ENCODE results near the gene SART3.

SART3 gene

DNA sequence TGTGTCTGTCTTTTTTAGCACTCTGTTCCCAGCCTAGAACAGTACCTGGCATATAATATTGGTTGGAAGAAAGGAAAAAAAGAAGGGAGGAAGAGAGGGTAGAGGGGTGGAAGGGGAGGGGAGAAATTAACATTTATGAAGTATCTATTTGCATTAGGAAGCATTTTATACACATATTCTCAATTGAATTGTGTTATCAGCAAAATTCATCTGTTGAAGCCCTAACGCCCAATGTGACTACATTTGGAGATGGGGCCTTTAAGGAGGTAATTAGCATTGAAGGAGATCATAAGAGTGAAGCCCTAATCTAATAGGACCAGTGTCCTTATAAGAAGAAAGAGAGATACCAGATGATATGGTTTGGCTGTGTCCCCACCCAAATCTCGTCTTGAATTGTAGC, 76.1 kb downstream of the SART3 start:
- no peak for DNase-seq

DNA sequence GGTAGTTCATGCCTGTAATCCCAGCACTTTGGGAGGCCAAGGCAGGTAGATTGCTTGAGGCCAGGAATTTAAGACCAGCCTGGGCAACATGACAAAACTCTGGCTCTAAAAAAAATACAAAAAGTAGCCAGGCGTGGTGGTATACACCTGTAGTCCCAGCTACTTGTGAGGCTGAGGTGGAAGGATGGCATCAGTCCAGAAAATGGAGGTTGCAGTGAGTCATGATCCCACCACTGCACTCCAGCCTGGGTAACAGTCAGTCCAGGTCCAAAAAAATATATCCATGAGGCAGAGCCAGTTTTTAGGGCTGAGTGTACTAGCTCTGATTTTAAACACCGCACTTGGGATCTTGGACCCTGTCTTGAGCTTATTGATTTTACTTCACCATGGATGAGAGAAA, 76.5 kb downstream of the SART3 start:
- no peak for DNase-seq

DNA sequence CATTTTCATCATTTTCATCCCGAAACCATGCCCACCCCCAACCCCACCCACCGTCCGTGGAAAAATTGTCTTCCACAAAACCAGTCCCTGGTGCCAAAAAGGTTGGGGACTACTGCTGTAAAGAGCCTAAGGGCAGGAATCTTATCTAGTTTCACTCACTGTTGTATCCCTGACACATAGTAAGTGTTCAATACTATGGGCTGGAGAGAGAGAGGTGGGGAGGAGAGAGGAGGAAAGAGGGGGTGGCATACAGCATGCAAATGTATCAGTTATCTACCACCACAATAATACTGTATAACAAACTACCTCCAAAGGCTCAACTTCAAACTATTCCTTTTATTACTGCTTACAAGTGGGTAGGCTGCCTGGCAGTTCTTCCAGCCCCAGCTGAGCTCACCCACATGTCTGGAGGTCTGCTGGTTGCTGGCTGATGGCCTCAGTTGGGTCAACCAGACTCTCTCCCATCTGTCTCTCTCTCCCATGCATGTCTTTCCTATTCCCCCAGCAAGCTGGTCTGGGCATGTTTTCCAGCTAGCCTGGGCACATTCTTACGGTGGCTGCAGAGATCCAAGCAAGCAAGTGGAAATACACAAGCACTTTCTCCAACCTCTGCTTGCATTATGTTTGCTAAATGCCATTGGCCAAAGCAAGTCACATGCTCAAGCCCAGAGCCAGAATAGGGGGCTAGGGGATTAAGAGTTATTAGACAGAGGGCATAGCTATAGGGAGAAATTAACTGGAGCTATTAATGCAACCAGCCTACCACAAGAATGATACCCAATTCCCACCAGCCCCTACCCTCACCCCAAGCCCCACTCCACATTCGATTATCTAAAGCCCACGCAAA, 77.5 kb downstream of the SART3 start:
- no peak for DNase-seq

DNA sequence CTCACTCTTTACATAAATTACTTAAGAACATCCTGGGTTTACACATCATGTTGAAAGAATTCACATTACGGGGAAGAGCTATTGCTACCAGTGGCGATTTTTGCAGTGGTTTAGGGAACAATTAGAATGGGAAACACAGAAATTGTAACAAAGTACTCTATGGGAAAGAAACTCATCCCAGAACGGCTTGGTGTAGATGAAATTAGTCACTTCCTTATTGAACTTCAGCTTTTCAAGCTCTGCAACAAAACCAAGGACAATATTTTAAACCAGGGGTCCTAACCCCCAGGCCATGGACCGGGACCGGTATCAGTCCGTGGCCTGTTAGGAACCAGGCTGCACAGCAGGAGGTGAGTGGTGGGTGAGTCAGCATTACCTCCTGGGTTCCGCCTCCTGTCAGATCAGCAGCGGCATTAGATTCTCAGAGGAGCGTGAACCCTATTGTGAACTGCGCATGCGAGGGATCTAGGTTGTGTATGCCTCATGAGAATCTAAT, 78.2 kb downstream of the SART3 start:
- peak; percentile 41 for DNase-seq

DNA sequence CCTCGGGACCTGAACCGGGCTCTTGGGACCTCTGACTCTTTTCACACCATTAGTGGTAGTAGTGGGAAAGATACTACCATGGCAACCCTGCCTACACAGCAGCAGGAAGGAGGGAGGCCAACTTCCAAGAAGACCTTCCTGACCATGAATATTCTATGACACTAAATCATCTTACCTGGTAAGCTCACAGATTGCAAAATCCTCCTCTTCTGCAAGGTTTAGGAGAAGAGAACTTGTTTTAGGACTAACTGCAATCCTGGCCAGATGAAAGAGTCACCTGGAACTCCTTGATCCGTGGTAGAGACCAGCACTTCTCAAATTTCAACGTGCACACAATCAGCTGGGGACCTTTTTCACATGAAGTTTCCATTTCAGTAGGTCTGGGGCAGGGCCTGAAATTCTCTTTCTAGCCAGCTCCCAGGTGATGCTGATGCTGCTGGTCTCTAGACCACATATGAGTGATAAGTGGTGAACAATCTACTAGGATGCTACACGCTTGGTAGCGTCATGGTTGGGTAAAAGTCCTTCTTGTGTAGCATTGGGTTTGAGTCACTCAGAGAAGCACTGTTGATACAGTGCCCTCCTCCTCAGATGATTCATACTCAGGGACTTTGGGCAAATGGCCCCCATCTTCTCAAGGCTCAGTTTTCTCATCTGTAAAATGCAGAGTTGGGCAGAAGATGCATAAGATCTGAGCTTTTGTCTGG, 81.5 kb downstream of the SART3 start:
- no peak for DNase-seq

DNA sequence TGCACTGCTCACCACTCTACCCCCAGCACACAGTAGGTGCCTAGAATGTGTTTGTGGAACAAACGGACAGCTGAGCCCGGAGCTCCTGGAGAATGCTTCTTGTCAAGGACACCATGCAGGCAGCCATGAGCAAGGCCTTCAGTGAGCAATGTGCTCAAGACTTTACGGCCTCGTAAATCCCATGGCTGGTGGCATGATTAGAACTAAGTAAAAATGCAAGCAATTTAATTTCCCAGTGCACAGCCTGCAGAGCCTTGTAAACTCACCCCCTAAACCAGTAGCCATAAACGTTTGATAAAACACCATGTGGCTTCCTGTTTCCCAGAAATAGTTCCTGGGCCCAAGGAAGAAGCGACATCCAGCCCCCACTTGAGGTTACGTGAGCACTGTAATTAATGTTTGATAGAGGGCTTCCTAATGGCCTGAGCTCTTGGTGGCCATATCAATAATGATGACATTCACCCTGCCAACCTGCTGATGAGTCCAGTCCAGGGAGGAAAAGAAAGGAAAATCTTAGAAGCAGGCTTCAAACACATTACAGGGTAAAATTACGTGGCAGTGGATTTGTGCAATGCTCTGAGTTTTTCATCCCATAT, 82.3 kb downstream of the SART3 start:
- DNase-seq, result no peak

DNA sequence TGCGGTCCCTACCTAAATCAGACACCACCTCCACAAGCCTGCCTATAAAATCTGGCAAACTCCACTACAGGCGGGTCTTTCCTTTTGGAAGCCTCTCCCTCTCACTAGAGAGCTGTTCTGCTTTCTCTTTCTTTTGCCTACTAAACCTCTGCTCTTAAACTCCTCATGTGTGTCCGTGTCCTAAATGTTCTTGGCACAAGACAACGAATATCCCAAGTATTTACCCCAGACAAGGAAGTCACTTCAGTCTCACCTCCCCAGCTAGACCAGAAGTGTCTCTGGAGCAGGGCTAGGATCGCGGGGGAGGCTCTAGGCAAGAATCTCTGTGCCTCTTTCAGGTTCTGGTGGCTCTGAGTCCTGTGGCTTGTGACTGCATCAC, 83.1 kb downstream of the SART3 start:
- no peak for DNase-seq

DNA sequence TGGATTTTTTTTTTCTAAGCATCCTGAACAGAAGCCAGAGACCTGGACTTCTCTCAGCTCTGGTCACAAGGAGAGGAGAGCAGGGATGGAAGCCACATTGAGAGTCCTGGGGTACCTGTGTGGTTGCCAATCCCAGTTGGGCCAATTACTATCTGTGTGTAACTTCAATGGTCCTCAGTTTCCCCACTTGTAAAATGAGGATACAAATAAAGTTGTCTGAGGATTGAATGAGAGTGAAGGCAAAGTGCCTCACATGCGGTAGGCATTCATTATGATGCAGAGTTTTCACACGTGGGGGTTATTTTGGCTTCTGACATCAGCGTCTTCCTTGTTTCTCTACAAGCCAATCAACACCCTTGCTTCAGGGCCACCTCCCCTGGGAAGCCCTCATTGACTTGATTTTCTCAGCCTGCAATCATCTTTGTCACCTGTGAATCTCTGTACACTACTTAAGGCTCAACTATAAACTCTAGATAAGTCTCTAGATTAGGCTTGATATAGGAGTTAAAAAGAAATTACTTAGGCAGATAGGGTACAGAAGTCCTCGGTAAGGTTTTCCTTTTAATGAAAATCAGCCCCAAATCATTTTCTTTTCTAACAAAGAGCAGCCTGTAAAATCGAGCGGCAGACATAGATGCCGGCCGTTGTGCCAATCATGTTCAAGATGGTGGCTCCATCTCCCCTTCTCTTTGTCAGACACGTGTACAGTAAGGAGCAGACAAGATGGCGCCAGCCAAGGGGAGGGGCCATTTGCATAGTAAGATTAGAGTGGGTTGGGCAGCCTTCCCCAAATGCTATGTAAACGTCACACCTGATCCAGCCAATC, 83.7 kb downstream of the SART3 start:
- no peak for DNase-seq

DNA sequence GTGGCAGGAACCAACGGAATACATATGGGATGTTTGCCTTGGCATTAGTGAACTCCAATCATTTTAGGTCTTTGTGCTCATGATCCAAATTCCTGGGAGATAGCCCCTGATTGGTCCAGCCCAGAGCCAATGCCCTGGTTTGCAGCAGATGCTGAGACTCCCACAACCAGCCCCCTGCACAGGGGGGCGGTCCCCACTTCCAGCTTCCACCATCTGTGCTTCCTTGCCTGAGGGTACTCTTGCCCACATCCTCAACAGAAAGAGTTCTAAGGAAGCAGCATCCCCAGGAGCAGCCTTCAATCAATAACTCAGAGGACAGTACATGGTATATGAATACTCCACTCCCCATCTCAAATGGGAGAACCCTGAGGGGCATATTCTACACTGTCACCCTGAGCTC, 85.6 kb downstream of the SART3 start:
- no peak for DNase-seq

DNA sequence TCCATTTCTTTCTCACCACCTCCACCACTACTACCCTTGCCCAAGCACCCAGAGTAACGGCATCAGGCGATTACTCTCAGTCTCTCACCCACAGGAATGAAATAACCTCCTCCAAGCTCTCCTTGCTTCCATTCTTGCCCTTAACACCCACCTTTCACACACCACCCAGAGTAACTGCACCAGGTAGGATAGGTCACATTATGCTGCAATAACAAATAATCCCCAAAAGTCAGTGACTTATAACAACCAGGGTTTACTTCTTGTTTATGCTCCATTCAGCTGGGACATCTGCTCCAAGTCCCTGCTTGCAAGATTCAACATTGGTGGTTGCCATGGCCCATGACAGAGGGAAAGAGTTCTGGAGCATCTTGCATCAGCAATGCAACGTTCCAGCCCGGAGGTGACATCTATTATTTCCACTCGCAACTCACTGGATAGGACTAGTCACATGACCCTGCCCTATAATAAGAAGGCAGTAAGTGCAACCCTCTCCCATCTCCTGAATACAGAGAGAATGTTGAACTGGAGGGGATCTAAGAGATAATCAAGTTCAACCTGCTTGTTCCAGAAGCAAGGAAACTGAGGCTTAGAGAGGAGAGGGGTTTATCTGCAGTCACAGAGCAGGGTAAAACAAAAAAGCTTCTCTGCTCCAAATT, 87.4 kb downstream of the SART3 start:
- no peak for DNase-seq

All from NCI-H2227 treated with DMSO at 0.1 percent for 48 hours (cell line).